ENCODE data around the gene ICAM2.

DNA sequence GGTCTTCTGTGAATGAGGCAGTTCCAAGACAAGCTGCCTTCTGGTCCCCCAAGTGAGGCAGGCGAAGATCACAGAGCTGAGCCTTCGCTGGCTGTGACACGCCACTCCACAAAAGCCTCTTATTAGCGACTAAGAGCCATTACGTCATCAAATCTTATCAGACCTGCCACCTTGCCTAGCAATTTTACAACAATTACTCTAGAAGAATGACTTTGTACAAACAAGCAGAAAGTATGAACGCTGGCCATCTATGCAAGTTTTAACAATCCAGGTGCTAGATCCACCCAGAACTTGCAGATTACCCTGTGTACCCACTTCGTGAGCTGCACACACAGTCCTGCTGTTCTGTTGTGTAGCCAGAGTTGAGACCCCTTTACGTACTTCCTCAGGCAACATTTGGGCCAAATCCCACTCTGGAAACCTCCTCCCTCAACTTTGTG lies 3.8 kb upstream of the ICAM2 start:
- TF ChIP-seq, protein P1, sequence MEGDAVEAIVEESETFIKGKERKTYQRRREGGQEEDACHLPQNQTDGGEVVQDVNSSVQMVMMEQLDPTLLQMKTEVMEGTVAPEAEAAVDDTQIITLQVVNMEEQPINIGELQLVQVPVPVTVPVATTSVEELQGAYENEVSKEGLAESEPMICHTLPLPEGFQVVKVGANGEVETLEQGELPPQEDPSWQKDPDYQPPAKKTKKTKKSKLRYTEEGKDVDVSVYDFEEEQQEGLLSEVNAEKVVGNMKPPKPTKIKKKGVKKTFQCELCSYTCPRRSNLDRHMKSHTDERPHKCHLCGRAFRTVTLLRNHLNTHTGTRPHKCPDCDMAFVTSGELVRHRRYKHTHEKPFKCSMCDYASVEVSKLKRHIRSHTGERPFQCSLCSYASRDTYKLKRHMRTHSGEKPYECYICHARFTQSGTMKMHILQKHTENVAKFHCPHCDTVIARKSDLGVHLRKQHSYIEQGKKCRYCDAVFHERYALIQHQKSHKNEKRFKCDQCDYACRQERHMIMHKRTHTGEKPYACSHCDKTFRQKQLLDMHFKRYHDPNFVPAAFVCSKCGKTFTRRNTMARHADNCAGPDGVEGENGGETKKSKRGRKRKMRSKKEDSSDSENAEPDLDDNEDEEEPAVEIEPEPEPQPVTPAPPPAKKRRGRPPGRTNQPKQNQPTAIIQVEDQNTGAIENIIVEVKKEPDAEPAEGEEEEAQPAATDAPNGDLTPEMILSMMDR (conservative IDR thresholded peaks at IDR 0.05; ENCODE audit: low read length), result no peak
- no peak for TF ChIP-seq EZH2phosphoT487 (IDR thresholded peaks at IDR 0.05; ENCODE audit: borderline replicate concordance)

All from Loucy (cell line).